Measurements from ENCODE around the gene BST1.
"Not testable (repeated sequence)": the region's sequence is repeated elsewhere in the genome, so short reads cannot be mapped to it uniquely, and the experiment has no call there.

BST1 gene

GRCh38 chr4:15753081-15753480 lies 50.2 kb downstream of the BST1 start:
- no peak for DNase-seq

GRCh38 chr4:15753786-15754185 lies 50.9 kb downstream of the BST1 start:
- no peak for DNase-seq

- peak; percentile 24 for DNase-seq
Observed at GRCh38 chr4:15754323-15754722, 51.5 kb downstream of the BST1 start.

- DNase-seq = peak; percentile 21
Observed at GRCh38 chr4:15755321-15756155, 52.7 kb downstream of the BST1 start.

GRCh38 chr4:15756361-15756861 lies 53.5 kb downstream of the BST1 start:
- peak; percentile 51 for DNase-seq

GRCh38 chr4:15757054-15757453 lies 54.2 kb downstream of the BST1 start:
- no peak for DNase-seq

GRCh38 chr4:15758294-15758693 lies 55.4 kb downstream of the BST1 start:
- no peak for DNase-seq

- DNase-seq = not testable (repeated sequence)
Observed at GRCh38 chr4:15762460-15762859, 59.6 kb downstream of the BST1 start.

GRCh38 chr4:15765391-15765790 lies 62.5 kb downstream of the BST1 start:
- no peak for DNase-seq

GRCh38 chr4:15765910-15766697 lies 63.2 kb downstream of the BST1 start:
- DNase-seq = peak; percentile 23

GRCh38 chr4:15766821-15767220 lies 64.0 kb downstream of the BST1 start:
- no peak for DNase-seq

GRCh38 chr4:15769202-15769601 lies 66.3 kb downstream of the BST1 start:
- DNase-seq = no peak

GRCh38 chr4:15771216-15772058 lies 68.6 kb downstream of the BST1 start:
- DNase-seq = no peak

GRCh38 chr4:15774020-15774420 lies 71.2 kb downstream of the BST1 start:
- DNase-seq = no peak

- DNase-seq = no peak
Observed at GRCh38 chr4:15776871-15777648, 74.2 kb downstream of the BST1 start.

GRCh38 chr4:15777697-15778288 lies 74.9 kb downstream of the BST1 start:
- DNase-seq = no peak

- peak; percentile 22 for DNase-seq
Observed at GRCh38 chr4:15778289-15779241, 75.7 kb downstream of the BST1 start, which contains the start of gene CD38. Gene CD38, plus strand, starts transcription at chr4:15778328. Its CDS starts 87 bp downstream, at chr4:15778415.

GRCh38 chr4:15779306-15779705 lies 76.4 kb downstream of the BST1 start:
- no peak for DNase-seq

- no peak for DNase-seq
Observed at GRCh38 chr4:15779809-15780208, 76.9 kb downstream of the BST1 start.

GRCh38 chr4:15781427-15782095 lies 78.7 kb downstream of the BST1 start:
- no peak for DNase-seq

All from activated effector memory CD4-positive, alpha-beta T cell treated with Interleukin-2 at 50 U/mL for 16 hours (primary cell).